ENCODE measurements around the gene SERPINI1. TPM values are rescaled to one million over a fixed set of nuclear protein-coding genes. Genes with fewer than 3 reads are reported as not detected.
A peak's percentile ranks its signal among the peaks of the same experiment; 100 is the strongest.

The SERPINI1 gene
- total and polyA plus RNA-seq, 2 experiments from 2014 or later = 13.2 to 23.1 TPM

DNA sequence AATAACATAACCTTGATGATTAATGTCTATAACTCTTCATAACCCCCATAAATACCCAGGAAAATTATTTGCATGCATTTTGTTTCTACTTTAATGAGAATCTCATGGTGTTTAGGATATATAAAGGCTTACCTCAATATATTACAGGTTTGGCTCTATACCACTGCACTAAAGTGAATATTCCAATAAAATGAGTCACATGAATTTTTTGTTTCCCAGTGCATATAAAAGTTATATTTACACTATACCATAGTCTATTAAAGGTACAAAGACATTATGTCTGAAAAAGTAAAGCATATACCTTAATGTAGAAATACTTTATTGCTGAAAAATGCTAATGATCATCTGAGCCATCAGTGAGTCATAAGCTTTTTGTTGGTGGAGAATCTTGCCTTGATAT is 74.7 kb downstream of the SERPINI1 start:
- no peak overlapping the region for H3K4me3 ChIP-seq
- H3K36me3 ChIP-seq (replicated peaks; ENCODE audit: insufficient read depth, low read depth) = no peaks in the 10 kb centered on the region
- H2AFZ ChIP-seq = no peak overlapping the region
- H4K20me1 ChIP-seq (ENCODE audit: insufficient read depth, poor library complexity, severe bottlenecking) = no peaks in the 10 kb centered on the region
- no peak overlapping the region for H3K27ac ChIP-seq
- no peak overlapping the region for H3K4me2 ChIP-seq
- H3K9me2 ChIP-seq (replicated peaks; ENCODE audit: insufficient read depth) = no peaks in the 10 kb centered on the region
- TF ChIP-seq, protein P1, sequence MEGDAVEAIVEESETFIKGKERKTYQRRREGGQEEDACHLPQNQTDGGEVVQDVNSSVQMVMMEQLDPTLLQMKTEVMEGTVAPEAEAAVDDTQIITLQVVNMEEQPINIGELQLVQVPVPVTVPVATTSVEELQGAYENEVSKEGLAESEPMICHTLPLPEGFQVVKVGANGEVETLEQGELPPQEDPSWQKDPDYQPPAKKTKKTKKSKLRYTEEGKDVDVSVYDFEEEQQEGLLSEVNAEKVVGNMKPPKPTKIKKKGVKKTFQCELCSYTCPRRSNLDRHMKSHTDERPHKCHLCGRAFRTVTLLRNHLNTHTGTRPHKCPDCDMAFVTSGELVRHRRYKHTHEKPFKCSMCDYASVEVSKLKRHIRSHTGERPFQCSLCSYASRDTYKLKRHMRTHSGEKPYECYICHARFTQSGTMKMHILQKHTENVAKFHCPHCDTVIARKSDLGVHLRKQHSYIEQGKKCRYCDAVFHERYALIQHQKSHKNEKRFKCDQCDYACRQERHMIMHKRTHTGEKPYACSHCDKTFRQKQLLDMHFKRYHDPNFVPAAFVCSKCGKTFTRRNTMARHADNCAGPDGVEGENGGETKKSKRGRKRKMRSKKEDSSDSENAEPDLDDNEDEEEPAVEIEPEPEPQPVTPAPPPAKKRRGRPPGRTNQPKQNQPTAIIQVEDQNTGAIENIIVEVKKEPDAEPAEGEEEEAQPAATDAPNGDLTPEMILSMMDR (IDR thresholded peaks at IDR 0.05; ENCODE audit: poor library complexity) = no peak
- H3K9me3 ChIP-seq (ENCODE audit: low read depth) = no peaks in the 10 kb centered on the region
- DNase-seq (ENCODE audit: low spot score) = no peak
- no peaks in the 10 kb centered on the region for H3K79me2 ChIP-seq
- no peaks in the 10 kb centered on the region for H3K4me1 ChIP-seq (ENCODE audit: insufficient read depth)
- no peaks in the 10 kb centered on the region for H3K27me3 ChIP-seq

DNA sequence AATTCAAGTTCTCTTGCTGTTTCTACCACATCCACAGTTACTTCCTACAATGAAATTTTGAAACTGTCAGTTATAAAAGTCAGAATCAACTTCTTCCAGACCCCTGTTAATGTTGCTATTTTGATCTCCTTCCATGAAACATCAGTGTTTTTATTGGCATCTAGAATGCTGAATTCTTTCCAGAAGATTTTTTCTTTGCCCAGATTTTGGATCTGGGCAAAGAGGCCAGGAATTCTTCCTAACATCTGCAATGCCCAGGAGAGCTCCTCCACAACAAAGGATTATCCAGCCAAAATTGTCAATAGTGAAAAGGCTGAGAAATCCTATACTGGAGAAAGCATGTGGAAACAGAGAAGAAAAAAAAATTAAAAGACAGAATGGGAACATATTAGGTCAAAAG is 75.5 kb downstream of the SERPINI1 start:
- H3K9me3 ChIP-seq (ENCODE audit: low read depth) = no peaks in the 10 kb centered on the region
- H2AFZ ChIP-seq = no peak overlapping the region
- no peak for DNase-seq (ENCODE audit: low spot score)
- H4K20me1 ChIP-seq (ENCODE audit: insufficient read depth, poor library complexity, severe bottlenecking) = no peaks in the 10 kb centered on the region
- H3K79me2 ChIP-seq = no peaks in the 10 kb centered on the region
- no peaks in the 10 kb centered on the region for H3K36me3 ChIP-seq (replicated peaks; ENCODE audit: insufficient read depth, low read depth)
- no peaks in the 10 kb centered on the region for H3K4me1 ChIP-seq (ENCODE audit: insufficient read depth)
- no peak overlapping the region for H3K4me3 ChIP-seq
- H3K27me3 ChIP-seq = no peaks in the 10 kb centered on the region
- no peak for TF ChIP-seq EZH2 (IDR thresholded peaks at IDR 0.05; ENCODE audit: borderline replicate concordance)
- no peak for TF ChIP-seq EZH2phosphoT487 (IDR thresholded peaks at IDR 0.05; ENCODE audit: low read depth, severe bottlenecking, unreplicated experiment)
- TF ChIP-seq, protein P1 (IDR thresholded peaks at IDR 0.05; ENCODE audit: poor library complexity) = no peak
- no peaks in the 10 kb centered on the region for H3K9me2 ChIP-seq (replicated peaks; ENCODE audit: insufficient read depth)
- no peak overlapping the region for H3K4me2 ChIP-seq
- no peak overlapping the region for H3K27ac ChIP-seq

DNA sequence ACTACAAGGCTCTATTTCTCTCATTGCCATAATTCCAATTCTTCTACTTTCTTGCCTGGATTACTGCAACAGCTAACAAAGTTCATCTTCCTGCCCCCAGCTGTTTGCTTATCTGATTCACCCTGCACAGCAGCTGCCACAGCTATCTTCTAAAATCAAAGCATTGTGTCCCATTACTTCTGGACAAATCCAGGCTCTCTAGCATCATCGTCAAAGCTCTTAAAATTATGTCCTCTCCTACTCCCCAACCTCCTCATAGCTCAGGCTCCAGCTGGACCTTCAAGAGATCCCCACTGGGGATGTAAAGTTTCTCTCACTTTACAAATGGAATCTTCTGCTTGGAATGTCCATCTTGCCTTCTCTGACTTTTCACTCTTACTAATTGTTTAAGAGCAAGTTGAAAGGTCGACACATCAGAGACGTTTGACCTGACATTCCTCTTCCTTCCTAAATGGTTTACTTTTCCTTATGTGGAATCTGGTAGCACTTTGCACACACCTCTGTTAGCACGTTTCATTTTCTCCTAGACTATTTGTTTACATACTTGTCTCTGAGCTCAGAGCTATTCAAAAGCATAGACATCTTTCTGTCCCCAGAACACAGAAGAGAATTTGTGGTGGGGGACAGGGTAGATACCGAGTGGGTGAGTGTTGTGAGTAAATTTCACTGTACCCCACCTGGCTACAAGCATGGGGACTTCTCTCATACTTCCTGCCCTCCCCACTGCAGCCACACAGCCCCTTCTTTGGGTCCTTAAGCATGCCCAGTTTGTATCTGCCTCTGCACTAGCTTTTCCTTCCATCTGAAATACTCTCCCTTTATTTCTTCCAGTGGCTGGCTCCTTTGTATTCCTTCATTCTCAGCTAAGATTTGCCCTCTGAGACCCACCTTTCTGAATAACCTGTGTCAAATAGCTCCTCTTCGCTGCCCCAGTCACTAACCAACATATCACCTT is 77.9 kb downstream of the SERPINI1 start:
- no peak overlapping the region for H3K4me3 ChIP-seq
- no peak for DNase-seq (ENCODE audit: low spot score)
- WGBS (ENCODE audit: low lambda C conversion rate, missing lambda C conversion rate) = 49% methylated on average over 6 of the region's 6 CpGs
- H3K4me1 ChIP-seq (ENCODE audit: insufficient read depth) = no peaks in the 10 kb centered on the region
- no peaks in the 10 kb centered on the region for H4K20me1 ChIP-seq (ENCODE audit: insufficient read depth, poor library complexity, severe bottlenecking)
- no peaks in the 10 kb centered on the region for H3K36me3 ChIP-seq (replicated peaks; ENCODE audit: insufficient read depth, low read depth)
- peak overlapping the region; percentile 8 for H2AFZ ChIP-seq
- H3K27ac ChIP-seq = no peak overlapping the region
- no peaks in the 10 kb centered on the region for H3K79me2 ChIP-seq
- no peaks in the 10 kb centered on the region for H3K9me3 ChIP-seq (ENCODE audit: low read depth)
- H3K4me2 ChIP-seq = no peak overlapping the region
- TF ChIP-seq, protein P1 (IDR thresholded peaks at IDR 0.05; ENCODE audit: poor library complexity) = no peak
- TF ChIP-seq EZH2 (IDR thresholded peaks at IDR 0.05; ENCODE audit: borderline replicate concordance) = no peak
- TF ChIP-seq EZH2phosphoT487 (IDR thresholded peaks at IDR 0.05; ENCODE audit: low read depth, severe bottlenecking, unreplicated experiment) = no peak
- no peaks in the 10 kb centered on the region for H3K27me3 ChIP-seq
- no peaks in the 10 kb centered on the region for H3K9me2 ChIP-seq (replicated peaks; ENCODE audit: insufficient read depth)

All from hepatocyte (in vitro differentiated cells).